GM10248 (cell line): ENCODE data around the gene PDE3A.

Experiments used
- CTCF ChIA-PET: fragments of 300-600 bp; sonication (Branson Sonifier 250); formaldehyde crosslinking; extraction: SDS; loops from one replicate; lab custom pipeline; 2021; ENCODE audit warnings: antibody characterized with exemption; lab: Yijun Ruan, JAX
- POLR2A ChIA-PET: fragments of 350-650 bp; sonication (Branson Sonifier 250); formaldehyde crosslinking; extraction: SDS; loops from one replicate; lab custom pipeline; 2020; ENCODE audit warnings: antibody characterized with exemption; lab: Yijun Ruan, JAX
- DNase-seq: peaks from one replicate; pipeline ENCODE4 v3.0.0; 2012; ENCODE audit errors: extremely low spot score
- TF ChIP-seq, protein P1 (sequence below): IDR thresholded peaks from 2 replicates; pipeline ENCODE4 v1.5.1; 2012; ENCODE audit warnings: mild to moderate bottlenecking, low read depth; ENCODE audit errors: extremely low read depth, missing control alignments, control extremely low read depth

The PDE3A gene

DNA sequence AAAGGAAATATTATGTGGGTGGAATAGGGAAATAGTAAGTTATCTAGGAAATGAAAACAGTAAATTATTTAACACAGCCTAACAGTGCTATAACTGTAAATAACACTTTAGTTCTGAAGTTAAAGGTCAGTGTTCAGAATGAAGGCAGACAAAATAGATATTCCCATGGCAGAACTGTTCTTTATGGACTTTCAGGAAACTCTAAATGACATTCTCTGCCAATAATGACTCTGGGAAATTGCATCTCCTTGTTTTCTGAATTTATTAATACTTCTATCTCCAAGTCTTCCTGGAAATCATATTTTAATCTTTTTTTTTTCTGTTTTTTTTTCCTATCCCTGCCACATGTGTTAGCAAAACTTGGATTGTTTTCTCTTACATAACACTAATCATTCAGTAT, 101.4 kb downstream of the PDE3A start:
- POLR2A ChIA-PET = no interaction called here
- TF ChIP-seq, protein P1, sequence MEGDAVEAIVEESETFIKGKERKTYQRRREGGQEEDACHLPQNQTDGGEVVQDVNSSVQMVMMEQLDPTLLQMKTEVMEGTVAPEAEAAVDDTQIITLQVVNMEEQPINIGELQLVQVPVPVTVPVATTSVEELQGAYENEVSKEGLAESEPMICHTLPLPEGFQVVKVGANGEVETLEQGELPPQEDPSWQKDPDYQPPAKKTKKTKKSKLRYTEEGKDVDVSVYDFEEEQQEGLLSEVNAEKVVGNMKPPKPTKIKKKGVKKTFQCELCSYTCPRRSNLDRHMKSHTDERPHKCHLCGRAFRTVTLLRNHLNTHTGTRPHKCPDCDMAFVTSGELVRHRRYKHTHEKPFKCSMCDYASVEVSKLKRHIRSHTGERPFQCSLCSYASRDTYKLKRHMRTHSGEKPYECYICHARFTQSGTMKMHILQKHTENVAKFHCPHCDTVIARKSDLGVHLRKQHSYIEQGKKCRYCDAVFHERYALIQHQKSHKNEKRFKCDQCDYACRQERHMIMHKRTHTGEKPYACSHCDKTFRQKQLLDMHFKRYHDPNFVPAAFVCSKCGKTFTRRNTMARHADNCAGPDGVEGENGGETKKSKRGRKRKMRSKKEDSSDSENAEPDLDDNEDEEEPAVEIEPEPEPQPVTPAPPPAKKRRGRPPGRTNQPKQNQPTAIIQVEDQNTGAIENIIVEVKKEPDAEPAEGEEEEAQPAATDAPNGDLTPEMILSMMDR = no peak
- DNase-seq = no peak
- CTCF ChIA-PET = no interaction called here

DNA sequence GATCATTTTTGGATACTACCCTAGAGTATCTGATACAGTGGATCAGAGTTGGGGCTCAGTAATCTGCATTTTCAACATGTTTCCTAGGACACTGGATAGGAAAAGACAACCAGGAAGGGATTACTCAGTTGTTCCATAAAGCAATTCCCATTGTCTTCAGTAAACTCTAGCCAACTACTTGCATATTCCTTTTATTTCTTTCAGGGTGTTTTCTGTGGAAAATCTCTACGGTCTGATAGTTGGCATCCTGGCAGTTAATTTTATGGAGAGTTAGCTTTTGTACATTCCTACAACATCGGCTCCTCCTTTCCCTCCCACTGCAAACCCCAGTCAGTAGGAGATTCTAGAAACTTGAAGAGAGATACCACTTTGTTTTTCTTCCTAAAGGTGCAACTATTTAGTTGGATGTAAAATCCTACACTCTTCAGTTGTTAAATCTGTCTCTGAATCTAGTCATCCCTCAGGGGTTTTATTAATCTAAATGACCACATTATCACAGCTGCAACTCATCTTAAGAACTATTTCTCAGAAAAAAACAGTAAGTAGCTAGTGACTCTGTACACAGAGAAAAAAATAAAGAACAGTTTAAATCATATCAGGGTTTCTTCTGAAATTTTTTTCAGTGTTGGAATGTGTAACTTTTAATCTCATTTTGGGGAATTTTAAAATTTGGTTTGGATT, 103.9 kb downstream of the PDE3A start:
- TF ChIP-seq, protein P1 = no peak
- ChIA-PET POLR2A (no interaction called here), CTCF (interaction anchor here (1.7 kb wide), 1 partner anchor 8 kb away, joined by 6 read pairs; no protein-coding TSS in a partner anchor)
- DNase-seq = no peak

DNA sequence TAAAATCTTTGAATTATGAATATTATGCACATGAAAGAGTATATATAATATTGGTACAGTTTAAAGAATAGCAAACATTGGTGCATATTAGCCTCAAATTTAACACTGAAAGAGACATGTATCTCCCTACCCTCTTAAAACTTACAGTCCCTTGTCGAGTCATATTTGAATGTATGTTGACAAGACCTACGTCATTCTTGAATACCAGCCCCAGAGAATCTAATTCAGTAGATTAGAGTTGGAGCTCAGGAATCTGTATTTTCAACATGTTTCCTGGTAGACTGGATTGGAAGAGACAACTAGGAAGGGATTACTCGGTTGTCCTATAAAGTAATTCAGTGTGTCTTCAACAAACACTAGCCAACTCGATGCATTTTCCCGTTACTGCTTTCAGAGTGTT, 104.8 kb downstream of the PDE3A start:
- CTCF ChIA-PET = no interaction called here
- TF ChIP-seq, protein P1 = no peak

DNA sequence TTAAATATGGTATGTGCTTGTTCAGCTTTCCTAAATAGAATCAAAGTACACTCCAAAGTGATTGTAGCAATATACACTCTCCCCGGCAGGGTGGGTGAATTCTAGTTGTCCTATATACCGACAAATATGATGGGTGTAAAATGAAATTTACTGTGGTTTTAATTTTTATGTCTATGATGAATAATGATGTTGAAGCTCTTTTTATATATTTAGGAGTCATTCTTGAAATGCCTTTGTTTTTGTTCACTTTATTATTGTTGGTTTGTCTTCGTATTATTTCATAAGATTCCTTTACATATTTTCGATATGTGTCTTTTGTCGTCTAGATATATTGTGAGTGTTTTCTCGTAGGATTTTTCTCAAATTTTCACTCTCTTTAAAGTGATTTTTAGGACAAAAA, 105.7 kb downstream of the PDE3A start:
- POLR2A ChIA-PET = no interaction called here
- DNase-seq = no peak
- CTCF ChIA-PET = no interaction called here
- TF ChIP-seq, protein P1 = no peak

More for the DNA sequence above, 104.8 kb downstream of the PDE3A start:
- no peak for DNase-seq
- POLR2A ChIA-PET = no interaction called here

DNA sequence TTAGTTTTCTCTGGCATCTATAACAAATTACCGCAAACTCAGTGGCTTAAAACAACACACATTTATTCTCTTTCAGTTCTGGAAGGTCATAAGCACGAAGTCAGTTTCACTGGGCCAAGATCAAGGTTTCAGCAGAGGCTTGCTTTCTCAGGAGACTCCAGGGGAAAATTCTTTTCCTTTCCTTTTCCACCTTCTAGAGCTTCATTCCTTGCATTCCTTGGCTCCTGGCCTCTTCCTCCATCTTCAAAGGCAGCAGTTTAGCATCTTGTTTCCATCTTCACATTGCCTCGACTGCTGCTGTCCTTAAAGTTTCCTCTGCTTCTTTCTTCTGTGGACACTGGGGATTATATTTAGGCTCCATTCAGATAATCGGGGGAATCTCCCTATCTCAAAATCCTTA, 106.1 kb downstream of the PDE3A start:
- ChIA-PET POLR2A (no interaction called here), CTCF (no interaction called here)
- DNase-seq = no peak
- TF ChIP-seq, protein P1 = no peak

DNA sequence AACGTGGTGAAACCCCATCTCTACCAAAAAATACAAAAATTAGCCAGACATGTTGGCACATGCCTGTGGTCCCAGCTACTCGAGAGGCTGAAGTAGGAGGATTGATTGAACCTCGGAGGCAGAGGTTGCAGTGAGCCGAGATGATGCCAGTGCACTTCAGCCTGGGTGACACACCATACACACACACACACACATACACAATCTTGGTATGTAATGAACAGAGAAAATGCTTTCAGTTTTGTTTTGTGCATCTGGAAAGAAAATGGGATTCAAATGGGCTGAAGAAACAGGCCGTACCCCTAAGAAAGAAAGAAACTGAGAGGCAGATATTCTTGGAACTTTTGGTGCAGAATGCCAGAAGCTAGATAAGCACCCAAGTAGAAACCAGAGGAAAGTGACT, 107.2 kb downstream of the PDE3A start:
- TF ChIP-seq, protein P1 = no peak
- ChIA-PET CTCF (no interaction called here), POLR2A (no interaction called here)
- DNase-seq = no peak
